NB4 (cell line): ENCODE data around the gene ADAMTSL5.

Experiments used
- DNase-seq: peaks from one replicate; pipeline ENCODE4 v3.0.0; 2010; ENCODE audit warnings: low read depth
- H3K4me3 ChIP-seq: one replicate; pipeline ENCODE4 v1.5.1; 2011; ENCODE audit warnings: mild to moderate bottlenecking, low read depth, low read length, moderate library complexity
- CTCF ChIP-seq: IDR thresholded peaks from one replicate; pipeline ENCODE4 v1.5.1; 2012; ENCODE audit warnings: low read depth, low read length
- MYC ChIP-seq: IDR thresholded peaks from 2 replicates; pipeline ENCODE4 v1.6.1; 2011; ENCODE audit warnings: low read depth, low read length
- POLR2A ChIP-seq: IDR thresholded peaks from 2 replicates; pipeline ENCODE4 v1.6.1; 2011; ENCODE audit warnings: mild to moderate bottlenecking; ENCODE audit not compliant: insufficient read length; ENCODE audit errors: extremely low read depth
- TF ChIP-seq, protein P1 (sequence below): IDR thresholded peaks from 2 replicates; pipeline ENCODE4 v1.6.1; 2011; ENCODE audit warnings: low read depth, low read length

The ADAMTSL5 gene, protein sequence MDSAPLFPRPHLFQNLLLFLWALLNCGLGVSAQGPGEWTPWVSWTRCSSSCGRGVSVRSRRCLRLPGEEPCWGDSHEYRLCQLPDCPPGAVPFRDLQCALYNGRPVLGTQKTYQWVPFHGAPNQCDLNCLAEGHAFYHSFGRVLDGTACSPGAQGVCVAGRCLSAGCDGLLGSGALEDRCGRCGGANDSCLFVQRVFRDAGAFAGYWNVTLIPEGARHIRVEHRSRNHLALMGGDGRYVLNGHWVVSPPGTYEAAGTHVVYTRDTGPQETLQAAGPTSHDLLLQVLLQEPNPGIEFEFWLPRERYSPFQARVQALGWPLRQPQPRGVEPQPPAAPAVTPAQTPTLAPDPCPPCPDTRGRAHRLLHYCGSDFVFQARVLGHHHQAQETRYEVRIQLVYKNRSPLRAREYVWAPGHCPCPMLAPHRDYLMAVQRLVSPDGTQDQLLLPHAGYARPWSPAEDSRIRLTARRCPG

DNA sequence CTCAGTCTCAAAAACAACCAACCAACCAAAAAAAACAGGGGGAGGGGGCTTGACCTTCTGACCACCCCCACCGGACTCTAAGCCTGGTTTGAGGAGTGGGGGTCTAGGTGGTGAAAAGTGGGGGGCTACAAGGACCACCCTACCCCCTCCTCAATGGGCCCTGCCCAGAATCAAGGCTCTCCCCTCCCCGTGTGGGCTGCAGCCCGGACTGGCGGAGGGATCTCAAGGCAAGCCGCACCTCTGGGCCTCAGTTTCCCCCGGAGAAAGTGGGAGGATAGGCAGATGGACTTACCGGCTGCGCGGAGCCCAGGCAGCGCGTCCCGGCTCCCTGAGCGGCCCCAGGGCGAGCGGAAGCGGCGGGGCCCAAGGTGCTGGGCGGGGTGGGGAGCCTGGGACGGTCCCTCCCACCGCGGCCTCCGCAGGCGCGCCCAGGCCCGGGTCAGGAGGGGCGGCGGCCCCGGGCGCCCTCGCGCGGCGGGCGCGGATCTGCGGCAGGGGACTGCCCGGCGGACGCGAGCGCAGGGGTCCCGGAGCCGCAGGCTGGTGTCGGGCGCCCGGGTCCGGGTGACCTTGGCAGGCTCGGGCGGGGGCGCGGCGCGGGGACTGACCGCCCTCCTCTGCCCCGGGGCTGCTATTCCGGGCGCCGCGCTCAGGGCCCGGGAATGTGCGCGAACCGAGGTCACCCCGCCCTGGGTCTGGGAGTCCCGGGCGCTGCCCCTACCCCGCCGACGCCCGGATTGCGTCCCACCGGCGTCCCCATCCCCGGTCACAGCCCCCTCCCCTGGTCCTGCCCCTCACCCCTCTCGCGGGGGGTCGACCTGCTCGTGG is at the start of gene ADAMTSL5:
Gene ADAMTSL5 (minus strand): TSS at position 349 of the 828 bp plus-strand sequence. CDS start 2,076 bp downstream, outside the sequence.
- H3K4me3 ChIP-seq: no peak within 1 kb of the TSS
- TF ChIP-seq POLR2A (no peak), MYC (no peak), CTCF (no peak)
- TF ChIP-seq, protein P1, sequence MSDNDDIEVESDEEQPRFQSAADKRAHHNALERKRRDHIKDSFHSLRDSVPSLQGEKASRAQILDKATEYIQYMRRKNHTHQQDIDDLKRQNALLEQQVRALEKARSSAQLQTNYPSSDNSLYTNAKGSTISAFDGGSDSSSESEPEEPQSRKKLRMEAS: no peak
- peak; percentile 74 for DNase-seq

DNA sequence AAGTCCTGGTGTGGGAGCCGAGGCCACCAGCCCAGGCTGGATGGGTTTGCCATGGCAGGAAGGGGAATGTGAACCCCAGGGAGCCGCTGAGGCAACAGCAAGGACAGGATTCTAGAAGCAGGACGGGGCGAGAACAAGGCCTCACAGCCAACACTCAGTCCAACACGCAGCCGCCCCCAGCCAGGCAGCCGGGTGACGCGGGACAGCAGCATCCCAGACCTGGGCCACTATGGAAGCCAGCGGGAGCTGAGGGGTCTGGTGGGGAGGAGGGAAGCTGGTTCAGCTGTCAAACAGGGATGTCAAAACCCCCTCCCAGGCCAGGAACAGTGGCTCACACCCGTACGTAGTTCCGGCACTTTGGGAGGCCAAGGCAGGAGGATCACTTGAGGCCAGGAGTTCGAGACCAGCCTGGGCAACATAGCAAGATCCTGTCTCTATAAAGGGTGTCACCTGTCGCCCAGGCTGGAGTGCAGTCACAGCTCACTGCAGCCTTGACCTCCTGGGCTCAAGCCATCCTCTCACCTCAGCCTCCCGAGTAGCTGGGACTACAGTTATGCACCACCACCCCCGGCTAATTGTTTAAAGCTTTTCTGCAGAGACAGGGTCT is 48.5 kb upstream of the ADAMTSL5 start:
- DNase-seq: no peak
- no peak overlapping the region for H3K4me3 ChIP-seq
- TF ChIP-seq POLR2A (no peak), MYC (no peak)

GRCh38 chr19:1560286-1560882 is 47.6 kb upstream of the ADAMTSL5 start:
- H3K4me3 ChIP-seq: no peak overlapping the region
- DNase-seq: peak; percentile 26
- TF ChIP-seq POLR2A (no peak), MYC (no peak), CTCF (no peak)
- TF ChIP-seq, protein P1: no peak

- H3K4me3 ChIP-seq: no peak overlapping the region
- TF ChIP-seq POLR2A (no peak), CTCF (no peak), MYC (no peak)
- TF ChIP-seq, protein P1: no peak
- no peak for DNase-seq
Observed at GRCh38 chr19:1558552-1558951, 45.7 kb upstream of the ADAMTSL5 start.

DNA sequence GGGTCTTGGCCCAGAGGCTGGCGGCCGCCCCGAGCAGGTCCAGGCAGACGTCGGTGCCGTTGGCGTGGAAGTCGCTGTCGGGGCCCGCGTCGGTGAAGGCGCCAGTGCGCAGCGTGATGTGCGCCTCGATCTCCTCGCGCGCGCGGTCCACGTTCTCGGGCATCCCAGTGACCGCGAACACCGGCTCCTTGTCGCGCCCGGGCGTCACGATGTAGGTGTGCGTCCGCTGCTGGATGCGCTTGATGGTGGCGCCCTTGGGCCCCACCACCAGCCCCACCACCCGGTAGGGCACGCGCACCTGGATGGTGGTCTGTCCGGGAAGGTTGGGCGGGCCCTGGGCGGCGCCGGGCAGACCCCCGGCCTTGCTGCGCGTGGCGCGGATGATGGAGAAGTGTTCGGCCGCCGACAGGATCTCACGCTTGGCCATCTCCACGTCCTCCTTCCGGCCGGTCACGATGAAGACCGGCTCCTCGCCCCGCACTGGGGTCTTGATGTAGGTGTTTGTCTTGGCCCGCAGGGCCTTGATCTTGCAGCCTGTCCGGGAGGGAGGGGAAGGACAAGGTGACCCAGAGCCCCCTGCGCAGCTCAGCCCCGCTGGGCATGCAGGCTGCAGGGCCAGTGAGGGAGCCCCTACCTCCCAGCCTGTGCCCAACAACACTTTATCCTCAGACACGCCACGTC is 43.7 kb upstream of the ADAMTSL5 start:
- H3K4me3 ChIP-seq: no peak overlapping the region
- DNase-seq: no peak

More for the DNA sequence above, 43.7 kb upstream of the ADAMTSL5 start:
- TF ChIP-seq, protein P1: no peak
- TF ChIP-seq MYC: no peak
- TF ChIP-seq POLR2A: no peak
- TF ChIP-seq CTCF: no peak
